Right lung (tissue), 5 donors: ENCODE measurements around the gene SLC5A1. TPM values are rescaled to one million over a fixed set of nuclear protein-coding genes. Genes with fewer than 3 reads are reported as not detected.

ENCODE experiments used
- DNase-seq, 2 donors: peaks; one replicate each; pipeline ENCODE4 v3.0.0-alpha.2; 2013
- polyA plus RNA-seq, 5 donors: library from polyadenylated mRNA; unstranded; fragments of 120-200 nt; gene quantifications; one replicate each; pipeline versions ENCODE4 v1.2.1 to v1.2.3, GENCODE V29; 2013; ENCODE audit warnings: inconsistent platforms in 1 of 5, low replicate concordance in 1 of 5; ENCODE audit not compliant: insufficient read length in 5 of 5, insufficient read depth in 1 of 5

The SLC5A1 gene
- polyA plus RNA-seq, 5 donors, result 0.26 to 0.44 (median 0.37) TPM

GRCh38 chr22:32050678-32051515, 7.8 kb downstream of the SLC5A1 start:
- DNase-seq, result no peak

DNA sequence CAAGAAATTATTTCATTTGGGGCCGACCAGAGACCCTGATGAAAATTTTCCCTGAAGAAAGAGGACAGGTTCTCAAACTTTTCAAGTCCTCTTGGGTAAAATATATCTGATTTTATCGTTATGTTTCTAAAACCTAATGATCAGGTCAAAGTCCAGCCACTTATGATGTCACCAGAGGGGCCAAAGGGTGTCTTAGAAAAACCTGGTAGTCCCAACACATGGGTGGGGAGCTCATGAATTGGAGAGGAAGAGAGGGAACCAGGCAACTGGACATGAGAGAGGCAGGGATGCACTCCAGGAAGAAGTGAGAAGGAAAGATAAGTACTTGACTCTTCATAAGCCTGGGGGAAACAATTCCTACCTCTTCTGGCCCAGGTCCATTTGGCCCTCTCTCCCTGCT, 9.2 kb downstream of the SLC5A1 start:
- DNase-seq, result no peak

GRCh38 chr22:32052936-32053791, 10.1 kb downstream of the SLC5A1 start:
- DNase-seq, result no peak

GRCh38 chr22:32055069-32055468, 12.0 kb downstream of the SLC5A1 start:
- no peak for DNase-seq

- peak in 1 of 2 donors; percentile 8 for DNase-seq
These were observed 15.7 kb downstream of the SLC5A1 start for GRCh38 chr22:32058656-32059260.

GRCh38 chr22:32059426-32059825, 16.4 kb downstream of the SLC5A1 start:
- no peak for DNase-seq

GRCh38 chr22:32063701-32064100, 20.6 kb downstream of the SLC5A1 start:
- no peak for DNase-seq

- DNase-seq, result no peak
These were observed 23.8 kb downstream of the SLC5A1 start for GRCh38 chr22:32066820-32067219.

- no peak for DNase-seq
These were observed 24.6 kb downstream of the SLC5A1 start for GRCh38 chr22:32067613-32068012.

DNA sequence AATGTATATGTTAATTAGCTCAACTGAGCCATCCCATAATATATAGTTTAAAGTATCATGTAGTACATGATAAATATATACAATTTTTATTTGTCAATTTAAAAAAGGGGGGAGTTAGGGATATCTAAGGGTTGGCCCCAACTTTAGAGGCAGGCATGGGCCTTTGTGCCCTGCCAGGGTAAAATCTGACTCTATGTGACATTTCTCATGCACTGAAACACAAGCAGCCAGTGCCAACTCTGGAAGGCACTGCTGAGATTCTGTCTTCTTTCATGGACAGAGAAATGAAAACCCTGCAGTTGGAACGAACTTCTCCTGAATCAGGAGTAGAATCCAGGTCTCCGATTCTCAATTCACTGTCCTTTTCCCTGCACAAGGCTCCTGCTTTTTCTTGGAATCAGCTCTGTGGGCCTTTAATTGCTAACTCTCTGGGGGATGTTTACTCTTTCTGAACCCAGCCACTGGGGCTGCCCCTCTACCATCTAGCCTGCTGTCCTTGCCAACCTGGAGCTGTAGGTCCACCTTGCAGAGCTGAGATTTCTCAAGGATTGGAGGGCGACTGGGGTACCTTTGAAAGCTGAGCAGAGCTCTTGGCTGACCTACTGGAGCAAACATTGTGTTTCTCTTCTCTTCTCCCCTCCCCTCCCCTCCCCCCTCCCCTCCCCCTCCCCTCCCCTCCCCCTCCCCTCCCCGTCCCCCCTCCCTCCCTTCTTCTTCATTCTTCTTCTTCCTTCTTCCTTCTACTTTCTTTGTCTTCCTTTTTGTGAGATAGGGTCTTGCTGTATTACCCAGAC, 26.7 kb downstream of the SLC5A1 start:
- DNase-seq, result no peak

DNA sequence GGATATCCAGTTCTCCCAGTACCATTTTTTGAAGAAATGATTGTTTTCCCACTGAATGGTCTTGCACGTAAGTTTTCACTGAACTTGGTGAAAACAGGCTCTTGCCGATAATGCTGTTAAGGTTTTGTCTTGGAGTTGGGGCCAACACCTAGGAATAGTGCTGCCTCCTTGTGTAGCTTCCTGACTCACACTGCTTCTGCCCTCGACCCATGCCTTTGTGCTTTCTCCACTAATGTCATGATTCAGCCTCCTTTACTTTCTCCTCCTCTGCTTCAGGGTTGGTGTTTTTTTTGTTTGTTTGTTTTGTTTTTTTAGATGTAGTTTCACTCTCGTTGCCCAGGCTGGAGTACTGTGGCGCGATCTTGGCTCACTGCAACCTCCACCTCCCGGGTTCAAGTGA, 30.2 kb downstream of the SLC5A1 start:
- DNase-seq, result no peak

- no peak for DNase-seq
These were observed 30.8 kb downstream of the SLC5A1 start for GRCh38 chr22:32073823-32074380.

- DNase-seq, result no peak
These were observed 33.1 kb downstream of the SLC5A1 start for GRCh38 chr22:32075997-32076760.

GRCh38 chr22:32076761-32077084, 33.7 kb downstream of the SLC5A1 start:
- DNase-seq, result no peak

DNA sequence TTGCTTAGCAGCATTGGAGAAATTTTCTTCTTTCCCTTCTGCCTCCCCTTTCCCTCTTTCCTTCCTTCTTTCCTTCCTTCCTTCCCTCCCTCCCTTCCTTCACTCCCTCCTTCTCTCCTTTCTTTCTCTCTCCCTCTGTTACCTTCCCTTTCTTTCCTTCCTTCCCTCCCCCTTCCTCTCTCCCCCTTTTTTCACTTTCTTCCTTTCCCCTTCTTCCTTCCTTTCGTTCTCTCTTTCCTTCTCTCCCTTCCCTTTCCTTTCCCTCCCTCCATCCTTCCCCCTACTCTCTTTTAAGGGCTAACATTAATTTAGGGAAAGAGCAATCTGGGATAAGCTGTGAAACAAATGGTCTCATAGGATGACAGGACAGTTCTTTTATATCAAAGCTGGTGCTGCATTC, 34.1 kb downstream of the SLC5A1 start:
- DNase-seq, result no peak

- DNase-seq, result no peak
These were observed 36.3 kb downstream of the SLC5A1 start for GRCh38 chr22:32079130-32080089.

GRCh38 chr22:32080904-32081303, 37.8 kb downstream of the SLC5A1 start:
- DNase-seq, result no peak

DNA sequence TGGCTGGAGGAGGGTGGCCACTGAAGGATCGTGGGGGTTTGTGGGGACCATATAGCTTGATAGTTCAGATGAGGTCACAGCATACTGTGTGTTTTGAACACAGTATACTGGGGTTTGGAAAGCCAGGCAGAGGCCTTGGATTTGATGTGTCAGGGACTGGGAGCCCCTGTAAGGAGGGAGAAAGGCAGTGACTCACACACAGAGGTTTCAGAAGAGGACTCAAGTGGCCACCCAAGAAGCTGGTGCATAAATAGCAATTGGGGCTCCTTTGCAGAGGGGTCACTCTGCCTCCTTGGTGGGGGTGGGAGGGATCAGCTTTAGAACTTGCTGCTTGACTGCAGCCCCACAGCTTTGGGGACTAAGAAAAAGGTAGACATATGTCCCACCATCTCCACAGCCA, 39.3 kb downstream of the SLC5A1 start:
- DNase-seq, result no peak

DNA sequence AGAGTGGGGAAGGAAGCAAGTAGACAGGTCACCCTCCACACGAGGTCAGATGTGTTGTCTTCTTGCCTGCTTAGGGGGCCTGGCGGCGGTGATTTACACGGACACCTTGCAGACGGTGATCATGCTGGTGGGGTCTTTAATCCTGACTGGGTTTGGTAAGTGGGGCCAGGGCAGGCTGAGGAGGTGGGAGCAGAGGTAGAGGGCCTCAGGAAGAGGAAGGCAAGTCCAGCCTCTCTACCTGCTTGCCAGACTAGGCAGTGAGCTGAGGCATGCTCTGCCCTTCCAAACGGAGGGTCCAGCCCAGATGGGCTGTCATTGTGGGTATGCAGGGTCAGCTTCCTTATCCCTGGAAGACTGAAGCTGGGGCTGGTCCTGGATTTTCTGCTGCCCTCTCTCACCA, 39.9 kb downstream of the SLC5A1 start:
- DNase-seq, result no peak
